Measurements from ENCODE around the gene PAK6.

The PAK6 gene

GRCh38 chr15:40278026-40278425 lies 39.2 kb downstream of the PAK6 start:
- DNase-seq, result no peak

GRCh38 chr15:40279437-40280141 lies 40.7 kb downstream of the PAK6 start:
- DNase-seq, result peak; percentile 76

GRCh38 chr15:40280260-40281056 lies 41.6 kb downstream of the PAK6 start:
- no peak for DNase-seq

- DNase-seq, result no peak
Measured at GRCh38 chr15:40281057-40281800, 42.4 kb downstream of the PAK6 start.

GRCh38 chr15:40281801-40282146 lies 42.9 kb downstream of the PAK6 start:
- DNase-seq, result no peak

GRCh38 chr15:40282147-40282868 lies 43.4 kb downstream of the PAK6 start:
- DNase-seq, result peak; percentile 53

- DNase-seq, result peak; percentile 46
Measured at GRCh38 chr15:40282869-40283614, 44.2 kb downstream of the PAK6 start, which contains the start of gene ANKRD63. ANKRD63 (minus strand) TSS chr15:40283064; CDS start chr15:40282586, 478 bp downstream.

- no peak for DNase-seq
Measured at GRCh38 chr15:40283615-40284300, 44.9 kb downstream of the PAK6 start.

- DNase-seq, result no peak
Measured at GRCh38 chr15:40285151-40285550, 46.3 kb downstream of the PAK6 start.

GRCh38 chr15:40285554-40286011 lies 46.7 kb downstream of the PAK6 start:
- DNase-seq, result no peak

GRCh38 chr15:40286061-40286532 lies 47.2 kb downstream of the PAK6 start:
- no peak for DNase-seq

GRCh38 chr15:40286794-40287193 lies 47.9 kb downstream of the PAK6 start:
- no peak for DNase-seq

- DNase-seq, result no peak
Measured at GRCh38 chr15:40287505-40287904, 48.6 kb downstream of the PAK6 start.

GRCh38 chr15:40287968-40288367 lies 49.1 kb downstream of the PAK6 start:
- no peak for DNase-seq

GRCh38 chr15:40289140-40289775 lies 50.4 kb downstream of the PAK6 start:
- no peak for DNase-seq

GRCh38 chr15:40290545-40290917 lies 51.7 kb downstream of the PAK6 start:
- no peak for DNase-seq

- DNase-seq, result no peak
Measured at GRCh38 chr15:40290918-40291574, 52.2 kb downstream of the PAK6 start.

GRCh38 chr15:40292246-40292645 lies 53.4 kb downstream of the PAK6 start:
- DNase-seq, result no peak

- DNase-seq, result no peak
Measured at GRCh38 chr15:40293006-40293405, 54.1 kb downstream of the PAK6 start.
